RWPE1 (cell line): Measurements from ENCODE around the gene BSND.

Experiments
- CTCF ChIA-PET: fragments of 350-600 bp; sonication (Branson Sonifier 250); formaldehyde crosslinking; extraction: SDS; loops from one replicate; lab custom pipeline; 2021; lab: Yijun Ruan, JAX
- POLR2A ChIA-PET: fragments of 400-600 bp; formaldehyde crosslinking; extraction: SDS; loops from one replicate; lab custom pipeline; 2020; ENCODE audit warnings: antibody characterized with exemption; ENCODE audit not compliant: low non-redundant PET; lab: Yijun Ruan, JAX
- DNase-seq: peaks from one replicate; pipeline ENCODE4 v3.0.0; 2012; ENCODE audit warnings: low spot score
- H3K27ac ChIP-seq: fragments of 450-650 bp; 2 replicates; pipeline ENCODE4 v1.5.1; 2017
- TF ChIP-seq, protein P1 (sequence below): fragments of 450-650 bp; conservative IDR thresholded peaks from 2 replicates; pipeline ENCODE4 v1.5.1; 2017; ENCODE audit warnings: low read depth, mild to moderate bottlenecking

Gene BSND

DNA sequence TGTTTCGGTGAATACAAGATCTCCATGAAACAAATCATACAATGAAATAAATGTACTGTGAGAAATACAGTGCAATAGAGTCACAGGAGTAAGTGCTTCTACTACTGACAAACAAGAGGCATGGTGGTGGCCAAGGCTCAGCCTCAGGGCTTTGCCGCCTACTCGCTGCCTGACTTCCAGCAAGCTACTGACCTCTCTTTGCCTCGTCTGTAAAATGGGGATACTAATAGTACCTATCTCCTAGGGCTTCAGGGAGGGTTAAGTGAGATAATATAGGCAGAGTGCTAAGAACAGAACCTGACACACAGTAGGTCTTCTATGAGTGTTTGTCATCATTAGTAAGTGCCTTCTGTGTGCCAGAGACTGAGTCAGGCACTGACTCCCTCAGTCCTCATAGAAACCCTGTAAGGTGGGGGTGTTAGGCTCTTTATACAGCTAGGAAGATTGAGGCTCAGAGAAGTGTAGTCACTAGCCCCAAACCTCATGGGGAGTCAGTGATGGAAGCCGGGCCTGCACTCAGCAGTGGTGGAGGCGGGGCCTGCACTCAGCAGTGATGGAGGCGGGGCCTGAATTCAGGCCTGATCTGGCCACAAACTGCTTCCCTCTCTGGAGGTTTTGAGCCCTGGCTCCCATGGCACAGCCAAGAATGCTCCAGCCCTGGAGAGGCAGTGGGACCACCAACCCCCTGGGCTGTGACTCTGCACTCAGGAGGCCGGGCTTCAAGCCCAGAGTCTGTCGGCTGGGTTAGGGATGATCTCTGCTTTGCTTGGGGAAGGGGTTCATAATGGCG, 6.8 kb downstream of the BSND start:
- ChIA-PET POLR2A (no interaction called here), CTCF (interaction anchor here (0.7 to 1.0 kb wide), 2 partner anchors 9 to 61 kb away, joined by 3 to 5 read pairs; no protein-coding TSS in a partner anchor)
- no peak for DNase-seq
- TF ChIP-seq, protein P1, sequence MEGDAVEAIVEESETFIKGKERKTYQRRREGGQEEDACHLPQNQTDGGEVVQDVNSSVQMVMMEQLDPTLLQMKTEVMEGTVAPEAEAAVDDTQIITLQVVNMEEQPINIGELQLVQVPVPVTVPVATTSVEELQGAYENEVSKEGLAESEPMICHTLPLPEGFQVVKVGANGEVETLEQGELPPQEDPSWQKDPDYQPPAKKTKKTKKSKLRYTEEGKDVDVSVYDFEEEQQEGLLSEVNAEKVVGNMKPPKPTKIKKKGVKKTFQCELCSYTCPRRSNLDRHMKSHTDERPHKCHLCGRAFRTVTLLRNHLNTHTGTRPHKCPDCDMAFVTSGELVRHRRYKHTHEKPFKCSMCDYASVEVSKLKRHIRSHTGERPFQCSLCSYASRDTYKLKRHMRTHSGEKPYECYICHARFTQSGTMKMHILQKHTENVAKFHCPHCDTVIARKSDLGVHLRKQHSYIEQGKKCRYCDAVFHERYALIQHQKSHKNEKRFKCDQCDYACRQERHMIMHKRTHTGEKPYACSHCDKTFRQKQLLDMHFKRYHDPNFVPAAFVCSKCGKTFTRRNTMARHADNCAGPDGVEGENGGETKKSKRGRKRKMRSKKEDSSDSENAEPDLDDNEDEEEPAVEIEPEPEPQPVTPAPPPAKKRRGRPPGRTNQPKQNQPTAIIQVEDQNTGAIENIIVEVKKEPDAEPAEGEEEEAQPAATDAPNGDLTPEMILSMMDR: no peak
- H3K27ac ChIP-seq: no peak overlapping the region

- CTCF ChIA-PET: interaction anchor here (0.5 to 0.6 kb wide), 2 partner anchors 15 to 34 kb away, joined by 3 to 4 read pairs; no protein-coding TSS in a partner anchor
- POLR2A ChIA-PET: no interaction called here
- H3K27ac ChIP-seq: no peak overlapping the region
- DNase-seq: no peak
- TF ChIP-seq, protein P1: no peak
Measured at GRCh38 chr1:55006931-55007330, 8.2 kb downstream of the BSND start.

DNA sequence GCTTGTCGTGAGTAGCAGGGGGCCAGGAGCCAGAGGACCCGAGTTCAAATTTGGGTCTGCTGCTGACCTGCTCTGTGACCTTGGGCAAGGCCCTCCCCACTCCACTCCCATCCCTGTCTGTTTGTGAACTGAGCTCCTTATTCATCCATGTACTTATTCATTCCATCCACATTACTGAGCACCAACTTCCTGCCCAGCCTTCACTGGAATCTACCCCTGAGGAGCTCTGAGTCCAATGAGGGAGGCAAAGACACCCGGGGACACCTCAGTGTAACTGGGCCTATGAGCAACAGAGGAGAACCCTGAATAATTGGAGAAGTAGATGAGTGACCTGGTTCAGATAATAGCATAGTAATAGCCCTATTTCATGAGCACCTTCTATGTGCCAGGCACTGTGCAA, 8.9 kb downstream of the BSND start:
- ChIA-PET CTCF (interaction anchor here (0.6 to 1.0 kb wide), 3 partner anchors 11 to 33 kb away, joined by 3 to 7 read pairs (median 3); no protein-coding TSS in a partner anchor), POLR2A (no interaction called here)
- TF ChIP-seq, protein P1: no peak
- H3K27ac ChIP-seq: no peak overlapping the region
- DNase-seq: peak; percentile 72

DNA sequence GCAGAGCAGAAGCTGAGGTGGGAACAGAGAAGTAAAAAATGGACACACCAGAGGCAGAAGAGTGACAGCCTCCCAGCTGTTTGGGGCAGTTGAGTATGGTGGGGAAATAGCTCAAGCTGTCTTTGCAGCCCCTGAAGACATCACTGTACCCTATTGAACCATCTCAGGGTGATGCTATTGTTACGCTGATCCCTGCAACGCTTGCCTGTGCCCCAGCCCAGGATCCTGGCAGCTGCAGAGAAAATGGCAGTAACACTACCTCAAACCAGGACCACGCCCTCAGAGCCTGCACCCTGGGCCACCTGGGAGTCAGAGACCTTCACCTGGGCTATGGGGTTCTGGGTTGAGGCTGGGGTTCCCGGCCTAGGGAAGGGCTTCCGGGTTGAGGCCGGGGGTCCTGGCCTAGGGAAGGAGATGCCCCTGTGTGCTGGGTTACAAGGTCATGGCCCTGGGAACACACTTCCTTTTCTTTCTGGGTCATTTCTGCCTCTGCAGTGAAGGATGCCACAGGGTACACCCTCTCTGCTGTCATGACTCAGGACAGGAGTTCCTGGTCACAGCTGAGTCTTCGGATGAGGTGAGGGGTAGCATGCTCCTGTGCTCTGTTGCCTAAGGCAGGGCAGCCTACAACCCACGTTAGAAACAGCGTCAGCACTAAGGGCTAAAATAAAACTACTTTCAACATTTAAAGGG, 11.6 kb downstream of the BSND start:
- POLR2A ChIA-PET: no interaction called here
- no peak for DNase-seq
- H3K27ac ChIP-seq: no peak overlapping the region
- TF ChIP-seq, protein P1: no peak
- CTCF ChIA-PET: interaction anchor here (0.7 to 0.9 kb wide), 2 partner anchors 10 to 21 kb away, joined by 3 read pairs; no protein-coding TSS in a partner anchor

GRCh38 chr1:55010887-55011217, 12.1 kb downstream of the BSND start:
- TF ChIP-seq, protein P1: no peak
- ChIA-PET POLR2A (no interaction called here), CTCF (interaction anchor here (0.9 kb wide), 1 partner anchor 22 kb away, joined by 3 read pairs; no protein-coding TSS in a partner anchor)
- no peak overlapping the region for H3K27ac ChIP-seq
- DNase-seq: no peak

GRCh38 chr1:55012661-55013060, 13.9 kb downstream of the BSND start:
- TF ChIP-seq, protein P1: no peak
- CTCF ChIA-PET: interaction anchor here (1.5 kb wide), 1 partner anchor 9 kb away, joined by 9 read pairs; no protein-coding TSS in a partner anchor
- H3K27ac ChIP-seq: no peak overlapping the region
- no peak for DNase-seq
- POLR2A ChIA-PET: no interaction called here
